Liver (tissue), 9 donors: ENCODE results near the gene ARFGAP1. TPM values are rescaled to one million over a fixed set of nuclear protein-coding genes. Genes with fewer than 3 reads are reported as not detected.

Experiments
- DNase-seq: peaks from one replicate; pipeline ENCODE4 v3.0.0-alpha.2; 2017; ENCODE audit warnings: low spot score
- H3K27ac ChIP-seq, 2 donors: one replicate each; pipeline ENCODE4 v1.7.0; 2013; ENCODE audit warnings: inconsistent platforms in 2 of 2, low read length in 2 of 2, control low read depth in 1 of 2, low read depth in 1 of 2, mild to moderate bottlenecking in 1 of 2
- H3K27me3 ChIP-seq, 4 donors: one replicate each; pipeline versions ENCODE4 v1.6.1 to v1.7.0; 2013; ENCODE audit warnings: low read length in 3 of 4, inconsistent platforms in 1 of 4, mild to moderate bottlenecking in 1 of 4, moderate library complexity in 1 of 4; ENCODE audit not compliant: control insufficient read depth in 4 of 4, insufficient read depth in 4 of 4
- H3K36me3 ChIP-seq, 4 donors: one replicate each; pipeline versions ENCODE4 v1.6.1 to v1.7.0; 2013; ENCODE audit warnings: low read length in 3 of 4, mild to moderate bottlenecking in 3 of 4, low read depth in 1 of 4, moderate library complexity in 1 of 4; ENCODE audit not compliant: control insufficient read depth in 4 of 4, insufficient read depth in 3 of 4
- H3K4me1 ChIP-seq, 4 donors: one replicate each; pipeline versions ENCODE4 v1.6.1 to v1.7.0; 2013; ENCODE audit warnings: low read length in 3 of 4, mild to moderate bottlenecking in 3 of 4, moderate library complexity in 1 of 4; ENCODE audit not compliant: control insufficient read depth in 4 of 4, insufficient read depth in 4 of 4
- H3K4me3 ChIP-seq, 3 donors: one replicate each; pipeline versions ENCODE4 v1.6.1 to v1.7.0; 2013; ENCODE audit warnings: low read length in 3 of 3, control low read depth in 1 of 3, low read depth in 1 of 3, mild to moderate bottlenecking in 1 of 3
- H3K9ac ChIP-seq, 2 donors: one replicate each; pipeline ENCODE4 v1.7.0; 2013; ENCODE audit warnings: low read length in 2 of 2, mild to moderate bottlenecking in 2 of 2, moderate library complexity in 2 of 2, control low read depth in 1 of 2, low read depth in 1 of 2
- H3K9me3 ChIP-seq, 4 donors: one replicate each; pipeline versions ENCODE4 v1.6.1 to v1.7.0; 2013; ENCODE audit warnings: low read length in 3 of 4; ENCODE audit not compliant: control insufficient read depth in 4 of 4
- ATF3 ChIP-seq: IDR thresholded peaks from 2 replicates; pipeline ENCODE4 v1.6.1; 2016; ENCODE audit warnings: antibody characterized with exemption
- CTCF ChIP-seq: fragments of 150-350 bp; IDR thresholded peaks from 2 replicates; pipeline ENCODE4 v1.5.1; 2017; ENCODE audit warnings: improper control_type of control experiment, low read depth, low read length; ENCODE audit not compliant: missing input control
- EGR1 ChIP-seq, 2 donors: IDR thresholded peaks; 2 replicates each; pipeline ENCODE4 v1.6.1; 2016 to 2018; ENCODE audit warnings: antibody characterized with exemption in 2 of 2, low read depth in 2 of 2
- FOXA1 ChIP-seq: IDR thresholded peaks from 2 replicates; pipeline ENCODE4 v1.6.1; 2016; ENCODE audit warnings: antibody characterized with exemption
- FOXA2 ChIP-seq: IDR thresholded peaks from 2 replicates; pipeline ENCODE4 v1.6.1; 2016; ENCODE audit warnings: antibody characterized with exemption
- HNF4A ChIP-seq, 2 donors: conservative IDR thresholded peaks; 2 replicates each; pipeline ENCODE4 v1.6.1; 2016; ENCODE audit warnings: antibody characterized with exemption in 2 of 2, mild to moderate bottlenecking in 2 of 2
- NR2F2 ChIP-seq: IDR thresholded peaks from 2 replicates; pipeline ENCODE4 v1.6.1; 2016; ENCODE audit warnings: antibody characterized with exemption
- RAD21 ChIP-seq, 2 donors: IDR thresholded peaks; 2 replicates each; pipeline ENCODE4 v1.6.1; 2016; ENCODE audit warnings: antibody characterized with exemption in 2 of 2, mild to moderate bottlenecking in 2 of 2
- REST ChIP-seq: IDR thresholded peaks from 2 replicates; pipeline ENCODE4 v1.6.1; 2016; ENCODE audit warnings: antibody characterized with exemption, mild to moderate bottlenecking
- RXRA ChIP-seq, 2 donors: IDR thresholded peaks; 2 replicates each; pipeline ENCODE4 v1.6.1; 2017 to 2018; ENCODE audit warnings: antibody characterized with exemption in 2 of 2, mild to moderate bottlenecking in 1 of 2
- SP1 ChIP-seq: IDR thresholded peaks from 2 replicates; pipeline ENCODE4 v1.6.1; 2018; ENCODE audit warnings: antibody characterized with exemption, mild to moderate bottlenecking
- TAF1 ChIP-seq: conservative IDR thresholded peaks from 2 replicates; pipeline ENCODE4 v1.6.1; 2016; ENCODE audit warnings: antibody characterized with exemption, mild to moderate bottlenecking
- YY1 ChIP-seq: IDR thresholded peaks from 2 replicates; pipeline ENCODE4 v1.6.1; 2016; ENCODE audit warnings: antibody characterized with exemption, mild to moderate bottlenecking
- WGBS: extraction: QIAGEN DNeasy Blood & Tissue Kit; methylation state at CpG from one replicate; pipeline ENCODE4 v1.1.7; 2013; 5-methylcytosine and 5-hydroxymethylcytosine counted together
- polyA plus RNA-seq, 2 donors: library from polyadenylated mRNA; stranded (reverse) in 1 of 2; unstranded in 1 of 2; fragments of 200-250 nt in 1 of 2; fragments of >200 nt in 1 of 2; fragmentation: Nextera tagmentation in 1 of 2; extraction: Ambion mirVana in 1 of 2; gene quantifications; one replicate each; pipeline versions ENCODE4 v1.2.1 to v1.2.3, GENCODE V29; 2013 to 2015
- total RNA-seq, 2 donors: library from RNA; depleted of rRNA; stranded (reverse); fragments of >200 nt; gene quantifications; one replicate each; pipeline ENCODE4 v1.2.3, GENCODE V29; 2014
- TF ChIP-seq, protein P1 (sequence below): IDR thresholded peaks from 2 replicates; pipeline ENCODE4 v1.6.1; 2016; ENCODE audit warnings: antibody characterized with exemption
- TF ChIP-seq, protein P2 (sequence below): IDR thresholded peaks from 2 replicates; pipeline ENCODE4 v1.6.1; 2016; ENCODE audit warnings: antibody characterized with exemption
- donor health status: healthy.
- donor health status: healthy.
- donor health status: healthy.
- donor health status: healthy.
- donor health status: healthy.

ARFGAP1 gene
- total and polyA plus RNA-seq, 4 donors, result 11.2 to 29.7 (median 21.8) TPM

- Histone ChIP-seq H3K27ac (no peak overlapping the region), H3K9ac (no peak overlapping the region), H3K27me3 (peaks cover 0 to 2% (median 0%) of the 10 kb centered on the region in 4 donors), H3K36me3 (no peaks in the 10 kb centered on the region), H3K9me3 (no peaks in the 10 kb centered on the region), H3K4me1 (no peaks in the 10 kb centered on the region), H3K4me3 (no peak overlapping the region)
- WGBS, result 74% methylated on average over 9 of the region's 9 CpGs
- no peak for DNase-seq
- TF ChIP-seq FOXA1 (no peak), NR2F2 (no peak), RAD21 (IDR thresholded peaks at IDR 0.05) (no peak), TAF1 (no peak), HNF4A (conservative IDR thresholded peaks at IDR 0.05) (no peak), FOXA2 (no peak), SP1 (no peak), ATF3 (no peak), RXRA (IDR thresholded peaks at IDR 0.05) (no peak), EGR1 (IDR thresholded peaks at IDR 0.05; ENCODE audit: low read depth in 2 of 2) (no peak), CTCF (no peak)
These were observed 39.7 kb downstream of the ARFGAP1 start for GRCh38 chr20:63312273-63312672.

GRCh38 chr20:63312690-63313348 is 40.2 kb downstream of the ARFGAP1 start:
- no peak overlapping the region for H3K4me3 ChIP-seq
- no peak overlapping the region for H3K27ac ChIP-seq
- H3K27me3 ChIP-seq, result peaks cover 0 to 1% (median 0%) of the 10 kb centered on the region in 4 donors
- TF ChIP-seq, protein P1, sequence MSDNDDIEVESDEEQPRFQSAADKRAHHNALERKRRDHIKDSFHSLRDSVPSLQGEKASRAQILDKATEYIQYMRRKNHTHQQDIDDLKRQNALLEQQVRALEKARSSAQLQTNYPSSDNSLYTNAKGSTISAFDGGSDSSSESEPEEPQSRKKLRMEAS, result no peak
- TF ChIP-seq ATF3 (no peak), NR2F2 (no peak), HNF4A (conservative IDR thresholded peaks at IDR 0.05) (no peak), CTCF (no peak), REST (no peak), YY1 (no peak)
- TF ChIP-seq, protein P2, sequence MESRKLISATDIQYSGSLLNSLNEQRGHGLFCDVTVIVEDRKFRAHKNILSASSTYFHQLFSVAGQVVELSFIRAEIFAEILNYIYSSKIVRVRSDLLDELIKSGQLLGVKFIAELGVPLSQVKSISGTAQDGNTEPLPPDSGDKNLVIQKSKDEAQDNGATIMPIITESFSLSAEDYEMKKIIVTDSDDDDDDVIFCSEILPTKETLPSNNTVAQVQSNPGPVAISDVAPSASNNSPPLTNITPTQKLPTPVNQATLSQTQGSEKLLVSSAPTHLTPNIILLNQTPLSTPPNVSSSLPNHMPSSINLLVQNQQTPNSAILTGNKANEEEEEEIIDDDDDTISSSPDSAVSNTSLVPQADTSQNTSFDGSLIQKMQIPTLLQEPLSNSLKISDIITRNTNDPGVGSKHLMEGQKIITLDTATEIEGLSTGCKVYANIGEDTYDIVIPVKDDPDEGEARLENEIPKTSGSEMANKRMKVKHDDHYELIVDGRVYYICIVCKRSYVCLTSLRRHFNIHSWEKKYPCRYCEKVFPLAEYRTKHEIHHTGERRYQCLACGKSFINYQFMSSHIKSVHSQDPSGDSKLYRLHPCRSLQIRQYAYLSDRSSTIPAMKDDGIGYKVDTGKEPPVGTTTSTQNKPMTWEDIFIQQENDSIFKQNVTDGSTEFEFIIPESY, result no peak
- DNase-seq, result no peak
- H3K36me3 ChIP-seq, result no peaks in the 10 kb centered on the region
- no peaks in the 10 kb centered on the region for H3K9me3 ChIP-seq
- H3K9ac ChIP-seq, result no peak overlapping the region
- 84% methylated on average over 22 of the region's 22 CpGs for WGBS
- no peaks in the 10 kb centered on the region for H3K4me1 ChIP-seq
